Activated CD8-positive, alpha-beta memory T cell treated with anti-CD3 and anti-CD28 coated beads, Interleukin-2, amount 50 U/mL, for 4 hours (primary cell): Measurements from ENCODE around the gene CD81.

Source experiments
- DNase-seq: peaks from one replicate; pipeline ENCODE4 v3.0.0-alpha.2; 2020

The CD81 gene

GRCh38 chr11:2442589-2442988 lies 65.5 kb downstream of the CD81 start:
- peak; percentile 0 for DNase-seq

- peak; percentile 10 for DNase-seq
Measured at GRCh38 chr11:2443406-2443805, 66.3 kb downstream of the CD81 start.

DNA sequence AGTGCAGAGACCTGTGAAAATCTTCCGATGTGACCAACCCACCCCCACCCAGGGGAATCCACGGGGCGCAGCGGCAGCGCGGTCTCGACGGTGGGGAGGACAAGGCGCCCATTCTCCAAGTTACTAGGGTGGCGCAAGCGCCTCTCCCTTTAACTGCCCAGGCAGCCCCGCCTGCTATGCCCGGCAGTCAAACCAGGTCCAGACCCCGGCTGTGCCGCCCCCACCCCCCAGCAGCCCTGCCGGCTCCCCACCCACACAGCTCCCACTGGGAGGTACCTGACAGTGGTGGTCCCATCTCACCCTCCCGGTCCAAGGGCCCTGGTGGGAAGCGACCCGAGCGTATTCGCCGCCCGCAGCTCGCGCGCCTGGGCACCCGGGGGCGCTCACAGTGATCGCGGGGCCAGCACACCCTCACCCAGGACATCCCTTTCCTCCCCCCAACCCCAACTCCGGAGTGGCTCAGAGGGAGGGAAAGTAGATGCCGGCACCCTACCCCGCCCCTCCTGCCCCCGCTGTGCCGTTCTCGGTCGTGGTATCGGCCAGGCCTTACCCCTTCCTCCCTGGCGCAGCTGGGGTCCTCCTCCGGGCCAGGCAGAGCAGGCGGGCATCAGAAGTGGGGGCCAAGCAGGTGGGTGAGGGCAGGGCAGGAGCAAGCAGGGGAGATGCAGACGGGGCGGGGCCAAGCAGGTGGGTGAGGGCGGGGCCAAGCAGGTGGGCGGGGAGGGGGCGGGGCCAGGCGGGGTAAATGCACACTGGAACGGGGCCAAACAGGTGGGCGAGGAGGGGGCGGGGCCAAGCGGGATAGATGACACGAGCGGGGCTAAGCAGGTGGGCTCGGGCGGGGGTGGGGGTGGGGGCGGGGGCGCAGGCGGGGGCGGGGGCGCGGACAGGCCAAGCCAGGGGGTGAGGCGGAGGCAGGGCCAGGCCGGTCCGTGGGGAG lies 67.0 kb downstream of the CD81 start, which contains the start of gene TRPM5:
TSS of gene TRPM5 (minus strand) at position 634 of the 940 bp plus-strand sequence. CDS start 21,478 bp downstream, outside the sequence.
- DNase-seq, result peak; percentile 78

DNA sequence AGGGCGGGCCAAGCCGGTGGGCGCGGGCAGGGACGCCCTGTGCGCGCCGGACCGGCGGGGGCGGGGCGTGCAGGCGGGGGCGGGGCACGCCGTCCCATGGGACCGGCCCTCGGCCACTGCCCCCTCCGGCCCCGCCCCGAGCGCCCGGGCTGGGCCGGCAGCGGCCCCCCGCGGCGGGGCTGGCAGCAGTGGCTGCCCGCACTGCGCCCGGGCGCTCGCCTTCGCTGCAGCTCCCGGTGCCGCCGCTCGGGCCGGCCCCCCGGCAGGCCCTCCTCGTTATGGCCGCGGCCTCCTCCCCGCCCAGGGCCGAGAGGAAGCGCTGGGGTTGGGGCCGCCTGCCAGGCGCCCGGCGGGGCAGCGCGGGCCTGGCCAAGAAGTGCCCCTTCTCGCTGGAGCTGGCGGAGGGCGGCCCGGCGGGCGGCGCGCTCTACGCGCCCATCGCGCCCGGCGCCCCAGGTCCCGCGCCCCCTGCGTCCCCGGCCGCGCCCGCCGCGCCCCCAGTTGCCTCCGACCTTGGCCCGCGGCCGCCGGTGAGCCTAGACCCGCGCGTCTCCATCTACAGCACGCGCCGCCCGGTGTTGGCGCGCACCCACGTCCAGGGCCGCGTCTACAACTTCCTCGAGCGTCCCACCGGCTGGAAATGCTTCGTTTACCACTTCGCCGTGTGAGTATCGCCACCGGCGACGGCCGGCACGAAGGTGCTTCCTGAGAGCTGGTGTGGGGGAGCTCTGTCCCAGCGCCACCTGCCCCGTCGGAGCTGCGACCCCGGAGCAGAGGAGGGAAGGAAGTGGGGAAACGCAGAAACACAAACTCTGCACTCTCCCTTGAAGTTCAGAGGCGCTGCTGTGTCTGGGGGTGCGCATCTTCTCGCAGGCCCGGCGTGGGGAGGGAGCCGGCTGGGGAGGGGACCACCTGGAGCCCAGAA lies 68.0 kb downstream of the CD81 start, which contains the start of gene KCNQ1:
TSS of gene KCNQ1 (plus strand) at position 188 of the 925 bp plus-strand sequence. CDS start at position 279, 91 bp downstream.
- DNase-seq, result peak; percentile 33

DNA sequence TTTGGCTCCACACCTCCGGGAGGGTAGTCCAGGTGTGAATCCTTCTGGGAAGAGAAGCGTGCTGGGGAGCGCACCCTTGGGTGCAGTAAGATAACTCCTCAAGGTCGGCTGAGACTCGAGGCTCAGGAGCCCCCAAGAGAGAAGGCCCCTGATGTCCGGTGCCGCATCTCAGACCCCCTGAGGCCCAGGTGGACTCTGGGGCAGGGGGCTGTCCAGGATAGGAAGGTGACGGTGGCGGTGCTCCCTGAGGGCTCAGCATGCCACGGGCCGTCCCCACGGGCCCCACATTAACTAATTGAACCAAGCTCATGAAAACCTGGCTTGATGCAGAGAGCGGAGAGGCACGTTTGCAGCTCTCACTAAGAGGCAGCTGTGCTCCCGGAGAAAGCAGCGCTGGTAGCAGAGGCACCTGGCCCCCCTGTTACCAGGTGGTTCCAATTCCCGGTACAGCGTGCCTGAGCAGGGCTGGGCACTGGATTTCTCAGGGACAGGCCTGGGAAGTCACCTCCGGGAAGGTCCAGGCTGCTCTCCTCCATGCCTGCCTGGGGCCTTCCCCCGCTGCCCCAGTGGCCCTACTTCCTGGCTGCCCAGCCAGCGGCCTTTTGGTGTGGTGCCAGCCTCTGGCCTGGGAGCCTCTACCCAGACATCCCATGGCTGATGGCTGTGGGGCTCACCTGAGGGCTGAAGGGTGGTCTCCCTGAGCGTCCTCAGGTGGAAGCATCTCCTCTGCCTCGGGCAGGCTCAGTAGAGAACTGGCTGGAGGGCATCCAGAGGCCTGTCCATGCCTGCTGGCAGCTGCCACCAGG lies 68.8 kb downstream of the CD81 start:
- DNase-seq, result peak; percentile 16

DNA sequence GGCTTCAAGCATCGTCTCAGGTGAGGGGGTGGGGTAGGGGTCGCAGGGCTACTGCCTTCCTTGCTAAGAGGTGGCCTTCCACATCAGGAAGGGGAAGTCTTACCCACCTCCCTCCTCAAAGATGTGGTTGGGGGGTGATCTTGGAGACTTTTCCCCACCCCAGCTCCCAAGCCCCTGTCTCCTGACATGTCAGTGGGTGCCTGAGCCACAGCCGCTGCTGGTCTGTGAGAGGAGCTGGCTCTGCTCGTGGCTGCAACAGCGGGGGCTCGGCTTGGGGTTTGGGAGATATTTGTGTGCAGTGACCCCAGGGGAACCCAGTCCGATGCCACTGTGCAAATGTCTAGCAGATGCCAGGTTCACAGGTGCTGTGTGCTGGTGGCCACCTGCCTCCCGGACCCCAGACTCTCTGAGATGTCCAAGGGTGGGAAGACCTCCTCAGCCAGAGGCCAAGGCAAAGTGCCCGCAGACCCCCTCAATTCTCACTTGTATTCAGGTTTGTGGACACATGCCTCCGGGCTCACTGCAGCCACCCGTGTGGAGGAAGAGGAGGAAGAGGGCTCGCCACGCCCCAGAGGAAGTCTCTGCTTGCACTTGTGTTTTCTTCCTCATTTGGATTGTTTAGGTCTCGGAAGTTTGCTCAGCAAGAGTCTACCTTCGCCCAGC lies 69.6 kb downstream of the CD81 start:
- DNase-seq, result peak; percentile 16
